ENCODE data around the gene CYB5B. TPM values are rescaled to one million over a fixed set of nuclear protein-coding genes. Genes with fewer than 3 reads are reported as not detected.

CYB5B gene
- polyA plus RNA-seq, 1 of the 3 experiments (the other 2 are of a cell fraction): 64.4 TPM

DNA sequence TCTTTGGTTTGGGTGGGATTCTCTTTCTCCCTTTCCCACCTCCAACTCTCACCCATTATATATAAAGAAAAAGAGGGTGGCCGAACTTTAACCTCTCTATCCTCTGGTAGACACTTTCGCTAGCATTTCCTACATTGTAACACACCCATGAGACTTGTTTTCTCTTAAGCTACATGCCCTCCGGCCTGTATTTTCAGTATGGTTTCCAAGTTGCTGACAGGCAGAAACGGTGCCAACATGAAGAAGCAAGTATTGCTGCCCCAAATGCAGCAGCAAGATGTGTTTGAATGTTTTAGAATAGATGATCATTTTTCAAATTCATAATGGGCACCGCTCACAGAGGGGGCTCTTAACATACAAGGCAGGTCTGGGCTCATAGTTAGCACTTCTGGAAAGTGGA lies 18.7 kb upstream of the CYB5B start:
- POLR2A ChIA-PET: interaction anchor here (0.6 kb wide), 1 partner anchor 10 kb away, joined by 3 read pairs; no protein-coding TSS in a partner anchor
- no peak overlapping the region for H3K27ac ChIP-seq (ENCODE audit: low read depth in 2 of 2, low read length in 1 of 2)
- peaks cover 24% of the 10 kb centered on the region for H3F3A ChIP-seq (replicated peaks; ENCODE audit: insufficient read depth)
- no peaks in the 10 kb centered on the region for H3K9me3 ChIP-seq
- WGBS (ENCODE audit: low lambda C conversion rate): 98% methylated on average over 5 of the region's 5 CpGs
- H4K20me1 ChIP-seq (ENCODE audit: insufficient read depth): no peaks in the 10 kb centered on the region
- peaks cover 7 to 24% of the 10 kb centered on the region in 2 experiments; a peak in 3 of 4 replicates for H3K4me1 ChIP-seq (ENCODE audit: control insufficient read depth in 1 of 2, insufficient read depth in 2 of 2, low read depth in 1 of 2, low read length in 1 of 2)
- TF ChIP-seq NFIC (IDR thresholded peaks at IDR 0.05; ENCODE audit: borderline replicate concordance) (no peak), TAF1 (IDR thresholded peaks at IDR 0.05; ENCODE audit: borderline replicate concordance, low read depth, low read length) (no peak), TEAD4 (IDR thresholded peaks at IDR 0.05; ENCODE audit: borderline replicate concordance, insufficient read depth) (no peak), ZBTB33 (IDR thresholded peaks at IDR 0.05; ENCODE audit: borderline replicate concordance, low read depth) (no peak), ELF1 (IDR thresholded peaks at IDR 0.05) (no peak), RFX5 (IDR thresholded peaks at IDR 0.05; ENCODE audit: low read length) (no peak), MXI1 (IDR thresholded peaks at IDR 0.05; ENCODE audit: low read depth, low read length) (no peak), JUND (IDR thresholded peaks at IDR 0.05) (no peak), PBX3 (IDR thresholded peaks at IDR 0.05) (no peak), RAD21 (IDR thresholded peaks at IDR 0.05; ENCODE audit: low read length) (no peak), SMC3 (IDR thresholded peaks at IDR 0.05; ENCODE audit: low read depth, low read length) (no peak), USF1 (IDR thresholded peaks at IDR 0.05; ENCODE audit: borderline replicate concordance, low read depth) (no peak), EP300 (IDR thresholded peaks at IDR 0.05; ENCODE audit: borderline replicate concordance in 1 of 2, low read depth in 1 of 2, low read length in 1 of 2) (no peak)
- TF ChIP-seq, protein P1, sequence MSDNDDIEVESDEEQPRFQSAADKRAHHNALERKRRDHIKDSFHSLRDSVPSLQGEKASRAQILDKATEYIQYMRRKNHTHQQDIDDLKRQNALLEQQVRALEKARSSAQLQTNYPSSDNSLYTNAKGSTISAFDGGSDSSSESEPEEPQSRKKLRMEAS (IDR thresholded peaks at IDR 0.05; ENCODE audit: low read depth): no peak
- no peaks in the 10 kb centered on the region for H3K79me2 ChIP-seq (ENCODE audit: insufficient read depth)
- H3K9ac ChIP-seq: no peak overlapping the region
- H3K27me3 ChIP-seq (ENCODE audit: insufficient read depth): no peaks in the 10 kb centered on the region
- no peak for DNase-seq
- H3K4me3 ChIP-seq (ENCODE audit: low read depth in 2 of 2, low read length in 1 of 2): no peak overlapping the region
- no peak overlapping the region for H3K4me2 ChIP-seq
- CTCF ChIA-PET: interaction anchor here (1.1 to 1.2 kb wide), 2 partner anchors 8 to 10 kb away, joined by 3 to 4 read pairs; no protein-coding TSS in a partner anchor
- H3K9me2 ChIP-seq: no peaks in the 10 kb centered on the region
- H2AFZ ChIP-seq (ENCODE audit: low read depth): no peak overlapping the region
- H3K36me3 ChIP-seq (replicated peaks in 1 of 2; ENCODE audit: control insufficient read depth in 1 of 2, insufficient read depth in 2 of 2, low read length in 1 of 2): no peaks in the 10 kb centered on the region

Measured in SK-N-SH (cell line).